ENCODE results near the gene CHCHD4. TPM values are rescaled to one million over a fixed set of nuclear protein-coding genes. Genes with fewer than 3 reads are reported as not detected.

CHCHD4 gene
- total RNA-seq, 1 donor from 2014 or later, result 11.1 TPM

DNA sequence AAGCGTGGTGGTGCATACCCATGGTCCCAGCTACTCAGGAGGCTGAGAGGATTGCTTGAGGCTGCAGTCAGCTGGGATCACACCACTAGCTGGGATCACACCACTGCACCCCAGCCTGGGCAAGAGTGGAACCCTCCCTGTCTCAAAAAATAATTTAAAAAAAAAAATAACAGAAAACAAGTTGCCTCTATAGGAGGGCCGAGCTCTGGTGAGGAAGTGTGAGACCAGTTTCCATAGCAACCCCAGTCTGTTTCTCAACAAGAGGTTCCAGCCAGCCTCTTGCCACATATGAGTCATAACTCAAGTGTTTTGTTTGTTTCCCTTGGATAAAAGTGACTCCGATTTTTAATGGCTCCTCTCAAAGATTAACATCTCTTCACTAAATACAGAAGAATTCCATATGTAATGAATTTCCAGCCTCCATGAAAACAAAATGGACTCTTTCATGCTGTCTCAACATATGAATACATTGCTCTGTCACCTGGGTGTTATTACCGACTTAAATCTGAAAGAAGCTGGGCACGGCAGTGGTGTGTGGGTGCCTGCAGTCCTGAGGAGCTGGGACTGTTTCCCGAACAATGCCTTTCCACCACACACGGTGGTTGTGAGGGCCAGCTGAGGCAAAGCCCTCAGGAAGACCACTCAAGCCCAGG is 19.9 kb upstream of the CHCHD4 start:
- TF ChIP-seq, protein P1, sequence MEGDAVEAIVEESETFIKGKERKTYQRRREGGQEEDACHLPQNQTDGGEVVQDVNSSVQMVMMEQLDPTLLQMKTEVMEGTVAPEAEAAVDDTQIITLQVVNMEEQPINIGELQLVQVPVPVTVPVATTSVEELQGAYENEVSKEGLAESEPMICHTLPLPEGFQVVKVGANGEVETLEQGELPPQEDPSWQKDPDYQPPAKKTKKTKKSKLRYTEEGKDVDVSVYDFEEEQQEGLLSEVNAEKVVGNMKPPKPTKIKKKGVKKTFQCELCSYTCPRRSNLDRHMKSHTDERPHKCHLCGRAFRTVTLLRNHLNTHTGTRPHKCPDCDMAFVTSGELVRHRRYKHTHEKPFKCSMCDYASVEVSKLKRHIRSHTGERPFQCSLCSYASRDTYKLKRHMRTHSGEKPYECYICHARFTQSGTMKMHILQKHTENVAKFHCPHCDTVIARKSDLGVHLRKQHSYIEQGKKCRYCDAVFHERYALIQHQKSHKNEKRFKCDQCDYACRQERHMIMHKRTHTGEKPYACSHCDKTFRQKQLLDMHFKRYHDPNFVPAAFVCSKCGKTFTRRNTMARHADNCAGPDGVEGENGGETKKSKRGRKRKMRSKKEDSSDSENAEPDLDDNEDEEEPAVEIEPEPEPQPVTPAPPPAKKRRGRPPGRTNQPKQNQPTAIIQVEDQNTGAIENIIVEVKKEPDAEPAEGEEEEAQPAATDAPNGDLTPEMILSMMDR (IDR thresholded peaks at IDR 0.05; ENCODE audit: unreplicated experiment), result no peak
- H3K27me3 Mint-ChIP-seq (ENCODE audit: unreplicated experiment), result peaks cover 2% of the 10 kb centered on the region
- H3K36me3 Mint-ChIP-seq (ENCODE audit: low read depth, unreplicated experiment), result peaks cover 52% of the 10 kb centered on the region
- H3K4me3 Mint-ChIP-seq (ENCODE audit: unreplicated experiment), result peak overlapping the region; percentile 67
- peaks cover 10% of the 10 kb centered on the region for H3K4me1 Mint-ChIP-seq (ENCODE audit: unreplicated experiment)
- DNase-seq (ENCODE audit: low spot score), result peak; percentile 39
- no peaks in the 10 kb centered on the region for H3K9me3 Mint-ChIP-seq (ENCODE audit: unreplicated experiment)
- peak overlapping the region; percentile 100 for H3K27ac Mint-ChIP-seq (ENCODE audit: unreplicated experiment)

DNA sequence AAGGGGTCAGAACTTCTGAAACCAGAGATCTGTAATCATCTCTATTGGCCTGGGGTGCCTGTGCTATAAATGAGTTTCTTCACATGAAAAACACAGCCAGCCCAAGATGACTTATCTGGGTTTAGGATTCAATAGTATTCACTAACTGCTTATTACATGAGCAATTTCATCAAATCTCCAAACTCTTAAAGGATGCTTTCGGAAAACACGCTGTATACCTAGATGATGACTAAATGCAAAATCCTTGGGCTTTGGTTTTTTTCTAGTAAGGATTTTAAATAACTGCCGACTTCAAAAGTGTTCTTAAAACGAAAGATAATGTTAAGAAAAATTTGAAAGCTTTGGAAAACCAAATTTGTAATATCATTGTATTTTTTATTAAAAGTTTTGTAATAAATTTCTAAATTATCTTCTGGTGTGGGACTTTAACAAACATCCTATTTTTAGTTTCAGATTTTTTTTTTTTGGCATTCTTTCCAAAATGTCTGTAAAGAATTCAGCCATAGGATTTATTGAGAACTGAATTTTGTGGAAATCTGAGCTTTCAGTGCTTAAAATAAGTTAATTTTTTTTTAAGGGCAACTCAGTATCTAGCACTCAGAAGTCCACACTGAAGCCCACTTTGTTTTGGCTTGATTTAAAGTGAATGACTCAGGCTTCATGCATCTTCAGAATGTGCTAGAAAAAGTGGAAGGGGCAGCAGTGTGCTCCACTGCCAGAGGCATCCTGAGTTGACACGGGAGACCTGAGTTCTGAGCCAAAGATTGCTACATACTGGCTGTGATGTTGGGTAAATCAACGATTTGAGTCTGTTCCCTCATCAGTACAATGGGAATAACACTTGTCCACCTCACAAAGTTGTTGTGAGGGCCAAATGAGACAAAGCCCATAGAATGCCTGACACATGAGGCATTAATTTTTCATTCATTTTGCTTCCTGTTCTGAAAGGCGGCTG is 18.9 kb upstream of the CHCHD4 start:
- TF ChIP-seq, protein P1 (IDR thresholded peaks at IDR 0.05; ENCODE audit: unreplicated experiment), result no peak
- Mint-ChIP-seq H3K9me3 (ENCODE audit: unreplicated experiment) (no peaks in the 10 kb centered on the region), H3K4me1 (ENCODE audit: unreplicated experiment) (peaks cover 10% of the 10 kb centered on the region), H3K4me3 (ENCODE audit: unreplicated experiment) (no peak overlapping the region), H3K36me3 (ENCODE audit: low read depth, unreplicated experiment) (peaks cover 56% of the 10 kb centered on the region), H3K27ac (ENCODE audit: unreplicated experiment) (peak overlapping the region; percentile 100), H3K27me3 (ENCODE audit: unreplicated experiment) (peaks cover 2% of the 10 kb centered on the region)
- no peak for DNase-seq (ENCODE audit: low spot score)

DNA sequence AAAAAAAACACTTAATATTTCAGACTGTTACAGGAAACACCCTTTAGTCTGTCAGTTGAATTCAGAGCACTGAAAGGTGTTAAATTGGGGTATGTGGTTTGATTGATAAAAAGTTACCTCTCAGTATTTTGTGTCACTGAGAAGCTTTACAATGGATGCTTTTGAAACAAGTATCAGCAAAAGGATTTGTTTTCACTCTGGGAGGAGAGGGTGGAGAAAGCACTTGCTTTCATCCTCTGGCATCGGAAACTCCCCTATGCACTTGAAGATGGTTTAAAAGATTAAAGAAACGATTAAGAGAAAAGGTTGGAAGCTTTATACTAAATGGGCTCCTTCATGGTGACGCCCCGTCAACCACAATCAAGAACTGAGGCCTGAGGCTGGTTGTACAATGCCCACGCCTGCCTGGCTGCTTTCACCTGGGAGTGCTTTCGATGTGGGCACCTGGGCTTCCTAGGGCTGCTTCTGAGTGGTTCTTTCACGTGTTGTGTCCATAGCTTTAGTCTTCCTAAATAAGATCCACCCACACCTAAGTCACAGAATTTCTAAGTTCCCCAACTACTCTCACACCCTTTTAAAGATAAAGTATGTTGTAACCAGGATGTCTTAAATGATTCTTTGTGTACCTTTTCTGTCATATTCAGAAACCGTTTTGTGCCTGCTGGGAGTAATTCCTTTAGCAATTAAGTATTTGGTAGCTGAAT is 18.0 kb upstream of the CHCHD4 start:
- no peak for DNase-seq (ENCODE audit: low spot score)
- H3K4me3 Mint-ChIP-seq (ENCODE audit: unreplicated experiment), result no peak overlapping the region

DNA sequence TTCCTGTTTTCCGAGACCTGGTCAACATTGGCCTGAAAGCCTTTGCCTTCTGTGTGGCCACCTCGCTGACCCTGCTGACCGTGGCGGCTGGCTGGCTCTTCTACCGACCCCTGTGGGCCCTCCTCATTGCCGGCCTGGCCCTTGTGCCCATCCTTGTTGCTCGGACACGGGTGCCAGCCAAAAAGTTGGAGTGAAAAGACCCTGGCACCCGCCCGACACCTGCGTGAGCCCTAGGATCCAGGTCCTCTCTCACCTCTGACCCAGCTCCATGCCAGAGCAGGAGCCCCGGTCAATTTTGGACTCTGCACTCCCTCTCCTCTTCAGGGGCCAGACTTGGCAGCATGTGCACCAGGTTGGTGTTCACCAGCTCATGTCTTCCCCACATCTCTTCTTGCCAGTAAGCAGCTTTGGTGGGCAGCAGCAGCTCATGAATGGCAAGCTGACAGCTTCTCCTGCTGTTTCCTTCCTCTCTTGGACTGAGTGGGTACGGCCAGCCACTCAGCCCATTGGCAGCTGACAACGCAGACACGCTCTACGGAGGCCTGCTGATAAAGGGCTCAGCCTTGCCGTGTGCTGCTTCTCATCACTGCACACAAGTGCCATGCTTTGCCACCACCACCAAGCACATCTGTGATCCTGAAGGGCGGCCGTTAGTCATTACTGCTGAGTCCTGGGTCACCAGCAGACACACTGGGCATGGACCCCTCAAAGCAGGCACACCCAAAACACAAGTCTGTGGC is 17.1 kb upstream of the CHCHD4 start:
- H3K4me3 Mint-ChIP-seq (ENCODE audit: unreplicated experiment), result peak overlapping the region; percentile 9
- H3K27me3 Mint-ChIP-seq (ENCODE audit: unreplicated experiment), result peaks cover 7% of the 10 kb centered on the region
- TF ChIP-seq, protein P1 (IDR thresholded peaks at IDR 0.05; ENCODE audit: unreplicated experiment), result no peak
- peaks cover 10% of the 10 kb centered on the region for H3K4me1 Mint-ChIP-seq (ENCODE audit: unreplicated experiment)
- no peaks in the 10 kb centered on the region for H3K9me3 Mint-ChIP-seq (ENCODE audit: unreplicated experiment)
- DNase-seq (ENCODE audit: low spot score), result no peak
- peak overlapping the region; percentile 74 for H3K27ac Mint-ChIP-seq (ENCODE audit: unreplicated experiment)
- peaks cover 58% of the 10 kb centered on the region for H3K36me3 Mint-ChIP-seq (ENCODE audit: low read depth, unreplicated experiment)

More for the DNA sequence above, 18.0 kb upstream of the CHCHD4 start:
- peak overlapping the region; percentile 63 for H3K27ac Mint-ChIP-seq (ENCODE audit: unreplicated experiment)
- H3K36me3 Mint-ChIP-seq (ENCODE audit: low read depth, unreplicated experiment), result peaks cover 62% of the 10 kb centered on the region
- H3K4me1 Mint-ChIP-seq (ENCODE audit: unreplicated experiment), result peaks cover 10% of the 10 kb centered on the region
- no peaks in the 10 kb centered on the region for H3K9me3 Mint-ChIP-seq (ENCODE audit: unreplicated experiment)
- TF ChIP-seq, protein P1 (IDR thresholded peaks at IDR 0.05; ENCODE audit: unreplicated experiment), result no peak
- peaks cover 7% of the 10 kb centered on the region for H3K27me3 Mint-ChIP-seq (ENCODE audit: unreplicated experiment)

All from endothelial cell (in vitro differentiated cells).